Measurements from ENCODE around the gene ATG9B.

DNA sequence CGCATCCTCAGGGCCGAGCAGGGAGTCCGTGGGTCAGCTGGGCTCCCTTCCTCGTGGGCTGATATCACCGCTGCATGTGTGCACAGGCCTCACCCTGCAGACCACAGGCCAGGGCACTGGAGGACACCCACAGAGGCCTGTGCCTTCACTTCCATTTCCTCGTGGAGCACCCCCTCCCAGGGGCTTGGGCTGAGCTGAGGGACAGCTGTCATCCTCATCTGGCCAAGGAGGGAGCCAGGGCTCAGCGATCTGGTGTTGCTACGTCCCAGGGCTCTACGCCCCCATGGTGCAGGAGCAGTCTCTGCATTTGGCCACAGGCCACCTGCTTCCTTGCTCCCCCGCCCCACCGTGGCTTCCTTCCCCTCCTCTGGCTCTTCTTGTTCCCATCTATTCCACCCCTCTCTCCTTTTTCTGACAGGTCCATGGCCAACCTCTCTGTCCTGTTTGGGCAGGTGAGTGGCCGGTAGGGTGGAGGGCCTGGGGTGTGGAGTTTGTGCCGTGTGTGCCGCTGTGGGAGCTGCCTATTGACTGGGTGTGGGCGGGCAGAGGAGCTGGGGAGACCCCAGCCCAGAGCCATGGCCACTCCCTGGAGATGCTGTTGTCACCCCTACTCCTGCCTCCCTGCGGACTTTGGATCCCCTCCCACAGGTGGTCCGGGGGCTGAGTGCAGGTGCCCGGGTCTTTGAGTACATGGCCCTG, 15.7 kb upstream of the ATG9B start:
- no peak for TF ChIP-seq POLR2A (IDR thresholded peaks at IDR 0.05)
- TF ChIP-seq, protein P1, sequence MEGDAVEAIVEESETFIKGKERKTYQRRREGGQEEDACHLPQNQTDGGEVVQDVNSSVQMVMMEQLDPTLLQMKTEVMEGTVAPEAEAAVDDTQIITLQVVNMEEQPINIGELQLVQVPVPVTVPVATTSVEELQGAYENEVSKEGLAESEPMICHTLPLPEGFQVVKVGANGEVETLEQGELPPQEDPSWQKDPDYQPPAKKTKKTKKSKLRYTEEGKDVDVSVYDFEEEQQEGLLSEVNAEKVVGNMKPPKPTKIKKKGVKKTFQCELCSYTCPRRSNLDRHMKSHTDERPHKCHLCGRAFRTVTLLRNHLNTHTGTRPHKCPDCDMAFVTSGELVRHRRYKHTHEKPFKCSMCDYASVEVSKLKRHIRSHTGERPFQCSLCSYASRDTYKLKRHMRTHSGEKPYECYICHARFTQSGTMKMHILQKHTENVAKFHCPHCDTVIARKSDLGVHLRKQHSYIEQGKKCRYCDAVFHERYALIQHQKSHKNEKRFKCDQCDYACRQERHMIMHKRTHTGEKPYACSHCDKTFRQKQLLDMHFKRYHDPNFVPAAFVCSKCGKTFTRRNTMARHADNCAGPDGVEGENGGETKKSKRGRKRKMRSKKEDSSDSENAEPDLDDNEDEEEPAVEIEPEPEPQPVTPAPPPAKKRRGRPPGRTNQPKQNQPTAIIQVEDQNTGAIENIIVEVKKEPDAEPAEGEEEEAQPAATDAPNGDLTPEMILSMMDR (IDR thresholded peaks at IDR 0.05): no peak

All from uterus (tissue), 2 donors.